Smooth muscle cell of the brain vasculature (primary cell): Measurements from ENCODE around the gene SETD2.
"Not testable (repeated sequence)": the region's sequence is repeated elsewhere in the genome, so short reads cannot be mapped to it uniquely, and the experiment has no call there.

Experiments used
- DNase-seq: peaks from one replicate; pipeline ENCODE4 v3.0.0-alpha.2; 2012; ENCODE audit warnings: low read depth, low spot score

The SETD2 gene

DNA sequence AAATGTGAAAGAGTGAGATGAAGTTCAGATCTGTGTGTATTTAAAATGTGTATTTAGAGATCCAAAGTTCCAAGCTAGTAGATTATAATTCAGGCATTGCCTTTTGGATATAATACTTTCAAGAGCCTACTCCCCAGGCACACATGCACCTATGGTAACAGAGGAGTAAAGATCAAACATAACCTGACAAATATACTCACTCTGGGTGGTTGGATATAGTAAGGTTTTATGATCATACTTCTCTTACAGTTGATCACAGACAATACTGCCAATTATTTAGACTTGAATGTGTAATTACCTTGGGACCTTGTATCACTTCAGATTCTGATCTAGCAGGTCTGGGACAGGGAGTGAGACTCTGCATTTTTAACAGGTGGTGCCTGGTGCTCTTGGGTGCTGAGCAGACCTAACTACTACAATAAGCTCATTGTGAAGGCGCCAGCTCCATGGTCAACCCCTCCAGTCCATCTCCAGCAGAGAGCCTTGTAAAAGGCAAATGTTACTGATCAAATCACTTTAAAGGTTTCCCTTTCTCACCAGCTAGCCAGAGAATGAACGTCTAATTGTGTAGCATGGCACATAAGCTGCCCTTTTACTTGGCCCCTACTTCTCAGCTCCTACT is 128.9 kb downstream of the SETD2 start:
- no peak for DNase-seq

DNA sequence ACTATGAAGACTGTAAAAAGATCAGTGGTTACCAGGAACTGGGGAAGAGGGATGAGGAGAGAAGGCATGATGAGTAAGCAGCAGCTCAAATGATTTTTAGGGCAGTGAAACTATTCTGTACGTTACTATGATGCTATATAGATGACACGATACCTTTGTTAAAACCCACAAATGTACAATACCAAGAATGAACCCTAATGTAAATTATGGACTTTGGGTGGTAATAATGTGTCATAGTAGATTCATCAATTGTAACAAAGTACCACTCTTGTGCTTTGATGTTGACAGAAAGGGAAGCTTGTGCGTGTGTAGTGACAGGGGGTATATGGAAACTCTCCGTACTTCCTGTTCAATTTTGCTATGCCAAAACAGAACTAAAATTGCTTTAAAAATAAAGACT is 132.9 kb downstream of the SETD2 start:
- DNase-seq, result not testable (repeated sequence)

DNA sequence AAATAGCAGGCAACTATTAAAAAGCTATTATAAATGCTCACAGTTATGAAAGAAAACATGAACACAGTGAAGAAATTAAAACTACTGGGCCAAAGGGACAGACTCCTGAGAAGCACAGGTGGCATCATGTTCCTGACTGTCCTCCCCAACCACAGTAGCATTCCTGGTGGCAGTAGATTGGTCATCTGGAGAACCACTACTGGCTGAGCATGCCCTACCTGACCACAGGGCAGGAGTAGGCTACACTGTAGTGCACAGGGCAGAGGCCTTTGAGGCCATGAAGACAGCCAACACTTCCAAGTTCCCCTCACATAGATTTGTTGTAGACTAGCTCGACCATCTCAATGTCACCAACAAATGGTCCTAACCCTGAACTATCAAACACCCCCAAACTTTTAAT is 135.2 kb downstream of the SETD2 start:
- DNase-seq, result no peak

DNA sequence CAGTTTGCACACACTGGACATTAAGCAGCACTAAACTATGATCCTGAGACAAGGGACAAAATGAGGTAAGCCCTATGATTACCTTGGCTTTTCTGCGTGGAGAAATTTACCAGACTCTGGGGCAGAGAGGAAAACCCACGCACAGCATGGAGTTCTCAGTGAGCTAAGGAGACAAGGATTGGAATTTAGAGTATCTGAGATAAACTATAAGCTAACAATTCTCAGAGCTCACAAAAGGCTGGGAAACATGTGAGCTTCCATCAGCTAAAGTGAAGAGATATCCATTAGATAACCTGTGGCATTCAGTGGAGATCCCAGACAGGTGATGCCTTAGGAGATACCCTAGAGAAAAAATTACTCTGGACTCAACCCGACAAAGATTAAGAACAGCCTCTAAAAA is 135.8 kb downstream of the SETD2 start:
- no peak for DNase-seq

DNA sequence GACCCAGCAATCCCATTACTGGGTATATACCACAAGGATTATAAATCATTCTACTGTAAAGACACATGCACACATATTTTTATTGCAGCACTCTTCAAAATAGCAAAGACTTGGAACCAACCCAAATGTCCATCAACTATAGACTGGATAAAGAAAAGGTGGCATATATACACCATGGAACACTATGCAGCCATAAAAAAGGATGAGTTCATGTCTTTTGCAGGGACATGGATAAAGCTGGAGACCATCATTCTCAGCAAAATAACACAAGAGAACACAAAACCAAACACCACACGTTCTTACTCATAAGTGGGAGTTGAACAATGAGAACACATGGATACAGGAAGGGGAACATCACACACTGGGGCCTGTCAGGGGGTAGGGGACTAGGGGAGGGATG is 137.5 kb downstream of the SETD2 start:
- DNase-seq, result not testable (repeated sequence)

DNA sequence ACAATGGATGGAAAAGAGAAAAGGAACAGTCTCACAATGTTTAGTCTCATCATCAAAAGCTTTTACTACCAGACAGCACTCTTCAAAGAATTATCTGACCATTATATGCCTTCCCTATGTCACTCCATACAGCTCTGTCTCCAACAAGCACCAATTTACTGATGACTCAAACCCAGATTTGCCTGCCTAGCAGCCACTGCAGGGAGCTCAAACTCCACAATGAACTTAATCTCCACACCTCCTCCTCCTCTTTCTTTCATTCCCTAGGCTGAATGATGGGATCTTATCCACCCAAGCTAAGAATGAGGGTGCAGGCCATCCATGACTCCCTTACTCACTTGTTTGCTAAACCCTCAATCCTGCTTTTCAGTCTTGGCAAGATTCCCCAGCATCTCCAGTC is 139.0 kb downstream of the SETD2 start:
- no peak for DNase-seq

DNA sequence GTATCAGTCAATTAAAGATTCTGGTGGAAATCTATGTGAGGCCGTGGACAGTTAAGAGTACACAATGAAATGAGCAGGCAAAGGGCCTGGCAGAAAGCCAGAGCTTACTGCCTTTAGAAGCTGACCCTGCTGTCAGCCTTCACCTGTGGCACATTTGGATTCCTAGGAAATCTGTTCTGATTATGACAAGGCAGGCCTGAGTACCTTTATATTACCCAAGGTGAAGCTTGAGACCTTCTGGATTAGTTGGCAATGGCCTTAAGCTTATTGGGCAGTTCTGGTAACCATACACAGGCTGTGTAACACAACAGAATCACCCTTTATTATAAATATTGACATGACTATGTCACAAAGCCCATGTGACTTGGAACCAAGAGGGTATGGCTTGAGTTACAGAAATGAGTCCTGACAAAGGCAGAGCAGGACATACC is 141.3 kb downstream of the SETD2 start:
- DNase-seq, result no peak

DNA sequence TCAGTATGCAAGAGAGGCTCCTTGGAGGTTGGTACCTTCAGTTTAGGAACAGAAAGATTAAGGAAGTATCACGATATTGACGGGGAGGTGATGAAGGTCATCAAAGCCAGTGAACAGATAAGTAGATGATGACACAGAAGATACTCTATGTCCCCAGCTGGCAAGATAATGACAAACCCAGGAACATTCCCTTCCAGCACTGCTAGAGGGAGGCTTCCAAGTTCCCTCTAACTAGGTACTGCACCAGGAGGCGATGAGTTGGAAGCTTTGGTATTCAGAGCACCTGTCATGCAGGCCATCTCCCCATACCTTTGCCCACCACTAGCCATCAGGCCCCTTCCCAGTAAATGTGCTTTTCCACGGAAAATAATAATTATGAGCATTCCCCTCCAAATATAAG is 143.6 kb downstream of the SETD2 start:
- no peak for DNase-seq

DNA sequence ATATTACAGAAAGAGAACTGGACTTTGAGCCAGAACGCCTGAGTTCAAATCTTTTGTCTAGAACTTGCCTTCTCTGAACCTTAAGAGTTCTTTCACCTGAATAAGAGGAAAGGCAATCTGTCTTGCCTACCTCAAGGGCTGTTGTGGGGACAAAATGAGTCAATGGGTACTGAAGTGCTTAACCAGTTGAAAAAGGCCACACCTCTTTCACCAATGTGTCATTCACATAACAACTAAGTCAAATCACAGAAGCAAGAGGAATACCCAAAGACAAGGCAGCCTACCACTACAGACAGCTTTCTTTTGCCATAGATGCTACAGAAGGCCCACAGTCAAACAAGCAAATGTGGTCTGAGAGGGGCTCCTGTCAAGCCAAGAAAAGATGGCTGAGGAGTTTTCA is 144.7 kb downstream of the SETD2 start:
- DNase-seq, result no peak

DNA sequence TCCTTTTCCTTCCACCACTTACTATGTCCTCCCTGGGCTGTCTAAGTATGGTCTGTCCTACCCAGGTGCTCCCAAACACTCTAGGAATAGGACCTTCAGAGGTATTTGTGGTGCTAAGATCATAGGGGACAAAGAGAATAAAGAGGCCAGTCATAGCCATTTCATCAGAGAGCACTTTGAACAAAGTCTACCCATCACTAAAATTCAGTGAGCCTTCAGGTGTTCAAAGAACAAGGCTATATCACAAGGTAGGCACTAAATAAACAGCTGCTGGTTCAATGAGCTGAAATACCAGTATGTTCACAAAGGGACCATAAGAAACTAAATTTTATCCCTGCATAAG is 145.7 kb downstream of the SETD2 start:
- no peak for DNase-seq

DNA sequence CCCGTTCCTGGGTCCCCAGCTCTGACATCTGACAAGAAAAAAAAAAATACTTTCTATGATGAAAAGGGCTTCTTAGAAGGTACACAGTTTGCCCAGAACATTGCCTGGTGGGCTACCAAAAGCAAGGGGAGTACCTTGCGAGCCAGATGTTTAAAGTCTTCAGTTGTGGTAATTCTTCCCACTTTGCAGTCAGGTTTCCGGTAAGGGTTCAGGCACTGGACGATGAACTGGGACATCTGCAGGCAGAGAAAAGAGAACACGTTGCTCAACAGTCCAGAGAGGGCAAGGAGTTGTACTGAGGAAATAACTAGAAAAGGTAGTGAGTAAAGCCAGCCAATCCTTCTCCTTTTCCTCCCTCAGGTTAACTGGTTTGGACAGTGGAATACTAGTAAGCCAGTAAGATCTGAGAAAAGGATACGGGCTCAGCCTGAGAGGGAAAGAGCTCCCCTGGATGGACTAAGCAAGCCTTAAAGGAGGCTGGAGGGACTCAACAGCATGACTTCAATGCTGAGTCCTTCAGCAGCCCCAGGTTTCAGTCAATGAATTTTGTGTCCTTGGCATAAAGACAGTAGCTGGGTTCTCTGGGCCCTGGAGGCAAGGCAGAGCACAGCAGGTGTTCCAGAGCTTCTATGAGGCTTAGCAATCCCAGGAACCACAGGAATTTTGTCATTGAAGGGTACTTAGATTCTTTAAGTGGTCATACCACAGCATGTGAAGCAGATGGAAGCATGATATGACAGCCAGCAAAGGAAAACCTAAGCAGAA is 146.2 kb downstream of the SETD2 start:
- DNase-seq, result no peak

DNA sequence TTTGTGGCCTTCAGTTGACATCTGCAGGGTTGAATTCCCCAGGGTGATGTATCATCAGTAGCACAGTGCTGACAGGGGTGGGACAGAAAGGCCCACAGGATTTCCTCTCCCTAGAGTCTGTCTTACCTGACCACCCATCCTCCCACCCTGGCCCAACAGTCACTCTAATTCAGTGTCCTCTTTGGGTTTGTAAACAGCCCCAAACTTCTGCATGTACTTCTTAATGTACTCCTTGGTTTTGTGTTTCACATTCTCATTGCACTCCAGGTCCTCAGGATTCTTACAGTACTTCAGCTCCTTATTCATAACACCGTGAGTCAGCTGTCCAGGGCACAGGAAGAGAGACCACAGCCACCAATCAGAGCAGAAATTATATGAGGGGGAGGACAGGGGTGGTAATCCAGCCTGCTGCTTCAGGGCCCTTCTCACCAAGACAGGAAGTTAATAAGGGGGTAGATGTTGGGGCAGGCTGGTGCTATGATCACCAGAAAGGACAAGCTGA is 146.9 kb downstream of the SETD2 start:
- no peak for DNase-seq

DNA sequence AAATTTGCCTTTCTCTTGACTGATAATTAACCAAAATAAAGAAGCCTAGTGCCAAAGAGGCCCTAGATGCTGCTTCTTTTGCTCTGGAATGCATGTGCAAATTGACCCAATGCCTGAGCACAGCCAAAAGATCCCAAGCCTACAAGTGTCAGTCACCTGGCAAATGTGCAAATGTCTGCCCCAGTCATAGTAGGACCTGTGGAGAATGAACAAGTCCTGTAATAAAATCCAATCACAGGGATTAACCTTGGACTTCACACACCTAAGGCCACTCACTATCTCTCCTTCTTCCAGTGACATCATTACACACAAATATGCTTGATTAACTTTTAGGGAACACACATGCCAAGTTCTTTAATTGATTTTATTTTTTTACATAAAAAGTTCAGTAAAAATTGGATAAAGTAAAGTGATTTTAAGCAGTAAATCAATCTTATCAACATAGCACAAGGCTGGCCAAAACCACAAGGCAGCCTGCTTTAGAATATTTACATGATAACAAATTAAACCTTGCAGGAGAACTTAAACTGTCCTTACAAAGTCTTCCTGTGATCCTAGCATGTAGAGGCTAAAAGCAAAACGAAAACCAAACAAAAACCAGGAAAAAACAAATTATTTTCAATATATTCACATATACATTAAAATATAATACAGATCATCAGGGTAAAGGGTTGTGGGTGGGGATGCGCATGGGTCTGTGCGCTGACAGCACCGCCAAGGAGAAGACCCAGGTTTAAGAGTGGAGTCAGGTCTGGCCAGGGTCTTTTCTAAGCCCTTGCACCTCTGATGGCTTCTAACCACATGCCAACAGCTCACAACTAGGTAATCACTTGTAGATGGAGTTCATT is 147.6 kb downstream of the SETD2 start:
- DNase-seq, result no peak

DNA sequence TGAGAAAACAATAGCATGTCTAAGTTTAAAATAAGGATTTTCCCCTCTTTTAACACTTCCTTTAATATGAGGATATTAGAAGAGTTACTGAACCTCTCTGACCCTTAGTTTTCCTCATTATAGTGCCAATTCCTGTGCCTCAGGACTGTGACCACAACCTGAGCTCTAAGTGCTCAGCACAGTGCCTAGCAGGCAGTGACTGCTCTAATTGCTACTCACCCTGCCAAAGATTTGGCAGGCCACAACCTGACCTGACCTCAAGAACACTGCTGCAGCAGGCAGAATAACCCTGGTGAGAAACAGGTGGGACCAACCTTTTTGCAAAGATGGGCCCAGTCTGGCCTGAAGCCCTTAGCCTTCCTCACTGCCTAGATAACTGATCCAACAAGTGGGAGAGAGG is 148.8 kb downstream of the SETD2 start:
- no peak for DNase-seq

DNA sequence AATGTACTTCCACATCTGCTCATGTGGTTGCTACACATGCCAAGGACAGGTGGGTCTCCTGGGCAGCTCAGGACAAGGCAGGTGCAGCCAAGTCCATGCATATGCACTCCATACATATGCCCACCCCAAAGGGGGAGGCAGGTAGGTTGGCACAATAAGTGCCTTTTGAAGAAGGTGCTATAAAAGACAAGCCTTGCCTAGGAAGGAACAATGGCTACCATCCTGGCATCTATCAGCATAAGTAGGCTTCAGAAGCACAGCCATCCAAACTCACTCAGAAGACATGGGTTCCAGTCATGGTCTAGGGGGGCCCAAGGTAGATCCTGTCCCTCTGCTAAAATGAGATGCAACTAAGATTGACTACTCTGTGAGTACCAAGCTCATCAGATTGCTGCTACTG is 149.9 kb downstream of the SETD2 start:
- no peak for DNase-seq

DNA sequence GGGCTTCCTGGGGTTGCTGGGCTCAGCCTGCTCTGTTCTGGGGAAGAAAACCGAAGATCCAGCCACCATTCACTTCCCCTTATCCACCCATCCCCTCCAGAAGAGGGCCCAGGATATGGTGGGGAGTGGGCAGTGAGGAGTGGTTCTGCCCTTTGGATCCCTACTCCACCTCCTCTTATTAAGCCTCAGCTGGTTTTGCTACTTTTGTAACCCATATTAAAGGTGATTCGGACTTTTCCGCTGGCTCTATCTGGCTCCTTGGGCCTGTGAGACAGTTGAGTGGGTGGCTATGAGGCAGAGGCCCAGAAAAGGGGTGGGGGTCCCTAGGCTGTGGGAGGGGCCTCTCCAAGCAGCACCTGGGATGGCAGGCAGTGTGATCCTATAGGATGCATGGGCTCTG is 150.7 kb downstream of the SETD2 start:
- no peak for DNase-seq

DNA sequence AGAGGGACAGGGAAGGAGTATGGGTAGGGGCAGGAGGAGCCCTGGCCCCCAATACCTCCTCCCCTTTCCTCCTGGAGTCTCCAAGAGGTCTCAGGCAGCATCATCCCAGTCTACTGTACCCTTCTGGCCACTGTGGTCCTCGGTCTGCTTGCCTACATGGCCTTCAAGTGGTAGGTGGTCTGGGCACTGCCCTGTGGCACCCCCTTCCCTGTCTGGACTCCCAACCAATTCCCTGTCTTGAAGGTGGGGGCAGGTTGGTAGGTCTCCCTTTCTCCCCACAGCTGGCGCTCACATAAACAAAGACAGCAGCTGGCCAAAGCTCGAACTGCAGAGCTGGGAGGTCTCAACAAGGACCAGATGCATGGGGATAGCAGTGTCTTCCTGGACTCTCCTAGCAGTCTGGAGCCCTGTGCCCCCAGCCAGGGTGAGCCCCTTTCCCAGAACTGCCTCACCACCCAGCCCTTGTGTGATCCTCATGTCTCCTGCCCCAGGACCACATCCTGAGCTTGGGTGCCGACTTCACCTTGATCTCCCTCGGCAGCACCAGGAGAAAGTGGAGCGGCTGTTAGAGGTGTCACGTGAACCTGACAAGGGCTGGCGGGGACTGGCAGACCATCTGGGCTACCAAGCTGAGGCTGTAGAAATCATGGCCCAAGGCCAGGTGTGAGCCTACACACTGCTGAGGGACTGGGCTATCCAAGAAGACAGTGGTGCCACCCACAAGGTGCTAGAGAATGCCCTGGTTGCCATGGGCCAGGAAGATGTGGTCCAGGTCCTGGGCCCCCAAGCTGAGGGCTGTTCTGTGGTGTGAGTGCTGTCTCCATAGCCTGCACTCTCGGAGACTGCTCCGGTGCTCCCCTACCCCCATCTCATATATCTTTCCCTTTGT is 151.3 kb downstream of the SETD2 start:
- DNase-seq, result no peak

DNA sequence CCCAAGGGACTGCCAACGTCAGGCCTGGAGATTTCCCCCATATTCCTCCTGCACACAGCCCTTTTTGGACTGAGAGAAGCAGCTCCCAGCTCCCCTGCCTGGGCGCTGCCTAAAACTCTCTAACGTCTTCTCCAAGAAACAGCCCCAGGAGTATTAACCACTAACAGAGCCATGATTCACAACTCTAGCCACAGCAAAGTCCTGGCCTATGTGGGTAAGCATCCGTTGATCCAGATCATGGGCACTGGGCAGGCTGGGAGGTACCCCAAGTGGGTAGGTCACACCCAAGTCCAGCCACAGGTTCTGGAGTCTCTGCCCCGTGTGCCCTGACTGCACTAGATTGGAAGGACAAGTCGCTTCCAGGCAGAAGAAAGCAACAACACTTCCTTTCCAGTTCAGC is 152.5 kb downstream of the SETD2 start:
- DNase-seq, result no peak

DNA sequence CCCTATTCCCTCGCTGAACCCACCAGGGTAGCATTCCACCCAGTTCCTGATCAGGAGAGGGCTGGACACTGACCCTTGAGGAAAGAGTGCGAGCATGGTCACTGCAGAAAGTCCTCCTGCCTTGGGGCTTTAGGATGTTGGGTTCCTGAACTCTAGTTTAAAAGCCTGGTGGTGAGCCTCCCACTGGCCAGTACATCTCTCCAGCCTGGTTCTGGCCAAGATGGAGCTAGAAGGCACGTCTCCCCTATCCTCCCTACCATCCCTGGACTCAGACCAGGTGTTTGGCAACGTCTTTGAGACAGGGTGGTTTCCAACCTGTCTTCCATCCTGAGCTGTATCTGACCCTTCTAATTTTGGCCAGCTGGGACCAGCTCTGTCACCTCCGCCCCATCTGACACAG is 153.0 kb downstream of the SETD2 start:
- DNase-seq, result no peak

DNA sequence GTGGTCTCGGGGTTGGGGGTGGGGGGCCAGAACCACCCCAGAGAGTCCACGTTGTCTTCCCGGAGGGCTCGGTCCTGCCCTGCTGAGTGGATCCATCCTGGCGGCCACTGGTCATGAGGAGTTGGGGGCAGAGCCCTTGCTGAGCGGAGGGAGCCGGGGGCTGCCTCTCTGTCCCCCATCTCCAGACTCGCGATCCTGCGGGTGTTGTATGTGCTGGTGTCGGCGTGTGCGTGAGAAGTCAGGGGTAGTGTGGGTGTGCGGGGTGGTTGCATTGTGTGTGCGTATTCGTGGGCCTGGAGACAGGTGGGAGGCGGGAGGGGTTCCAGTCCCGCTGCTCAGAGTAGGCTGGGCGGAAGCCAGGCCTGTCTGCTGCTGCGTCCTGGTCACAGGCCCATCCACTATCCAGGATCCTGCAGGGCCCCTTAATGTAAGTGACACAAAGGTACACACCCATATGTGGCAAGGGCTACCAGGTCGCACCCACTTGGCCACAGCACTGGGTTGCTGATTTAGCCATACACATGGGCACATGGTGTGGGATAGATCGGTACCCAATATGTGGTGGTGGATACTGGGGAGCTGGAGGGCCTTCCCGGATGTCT is 153.7 kb downstream of the SETD2 start:
- no peak for DNase-seq
